TTC549 (cell line): ENCODE measurements around the gene GBF1.

Experiments
- FAIRE-seq: peaks from 2 replicates; lab custom pipeline; 2012; peaks lifted over from hg19 to GRCh38; lab: Jason Lieb, UNC

The GBF1 gene

DNA sequence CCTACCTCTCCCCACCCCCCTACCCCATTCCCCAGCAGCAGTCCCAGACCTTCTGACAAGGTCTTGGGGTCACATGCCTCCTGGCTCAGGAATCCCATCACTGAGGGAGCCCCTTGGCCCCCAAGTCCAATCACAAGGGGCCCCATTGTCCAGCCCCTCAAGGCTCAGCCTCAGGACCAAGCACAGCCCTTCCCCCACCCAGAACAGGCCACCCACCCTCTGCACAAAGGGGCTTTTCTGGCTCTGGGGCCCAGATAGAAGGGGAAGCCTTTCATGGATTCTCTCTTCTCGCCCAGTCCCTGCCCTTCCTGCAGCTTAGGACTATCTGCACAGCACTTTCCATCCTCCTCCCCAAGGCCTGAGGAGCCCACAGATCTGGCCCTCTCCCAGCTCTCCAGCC is 180.1 kb downstream of the GBF1 start:
- FAIRE-seq: no peak

DNA sequence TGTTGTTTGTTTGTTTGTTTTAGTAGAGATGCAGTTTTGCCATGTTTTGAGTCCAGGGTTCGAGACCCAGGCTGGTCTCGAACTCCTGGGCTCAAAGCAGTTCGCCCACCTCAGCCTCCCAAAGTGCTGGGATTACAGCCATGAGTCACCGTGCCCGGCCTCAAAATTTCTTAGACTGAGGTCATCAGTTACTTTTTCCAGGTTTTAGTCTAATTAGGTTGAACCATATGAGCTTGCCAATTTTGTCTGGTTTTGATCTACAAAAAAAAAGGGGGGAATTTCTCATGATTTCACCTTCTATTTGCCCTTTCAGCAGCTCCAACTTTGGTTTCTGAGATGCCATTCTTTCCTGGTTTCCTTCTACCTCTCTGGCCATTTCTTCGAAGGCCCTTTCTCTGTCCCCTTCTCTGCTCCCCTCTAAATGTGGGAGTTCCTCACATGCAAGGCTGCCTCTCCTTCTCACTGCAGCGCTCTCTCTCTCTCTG is 181.5 kb downstream of the GBF1 start:
- FAIRE-seq: no peak

DNA sequence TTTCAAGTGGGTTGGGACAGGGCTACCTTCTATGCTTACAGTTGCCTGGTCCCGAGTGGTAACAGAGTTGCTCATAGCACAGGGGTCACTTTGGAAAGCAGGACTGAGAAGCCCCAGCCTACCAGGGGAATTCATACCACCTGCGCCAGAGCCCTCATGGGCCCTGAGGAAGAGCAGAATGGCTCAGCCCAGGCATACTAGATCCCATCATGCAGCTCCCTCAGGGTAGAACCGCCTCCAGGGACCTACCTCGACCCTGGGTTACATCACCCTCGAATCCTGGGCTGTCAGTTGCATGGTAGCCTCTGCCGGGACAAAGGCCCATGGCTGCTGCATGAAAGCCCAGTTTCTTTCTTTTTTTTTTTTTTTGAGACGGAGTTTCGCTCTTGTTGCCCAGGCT is 184.1 kb downstream of the GBF1 start:
- no peak for FAIRE-seq

DNA sequence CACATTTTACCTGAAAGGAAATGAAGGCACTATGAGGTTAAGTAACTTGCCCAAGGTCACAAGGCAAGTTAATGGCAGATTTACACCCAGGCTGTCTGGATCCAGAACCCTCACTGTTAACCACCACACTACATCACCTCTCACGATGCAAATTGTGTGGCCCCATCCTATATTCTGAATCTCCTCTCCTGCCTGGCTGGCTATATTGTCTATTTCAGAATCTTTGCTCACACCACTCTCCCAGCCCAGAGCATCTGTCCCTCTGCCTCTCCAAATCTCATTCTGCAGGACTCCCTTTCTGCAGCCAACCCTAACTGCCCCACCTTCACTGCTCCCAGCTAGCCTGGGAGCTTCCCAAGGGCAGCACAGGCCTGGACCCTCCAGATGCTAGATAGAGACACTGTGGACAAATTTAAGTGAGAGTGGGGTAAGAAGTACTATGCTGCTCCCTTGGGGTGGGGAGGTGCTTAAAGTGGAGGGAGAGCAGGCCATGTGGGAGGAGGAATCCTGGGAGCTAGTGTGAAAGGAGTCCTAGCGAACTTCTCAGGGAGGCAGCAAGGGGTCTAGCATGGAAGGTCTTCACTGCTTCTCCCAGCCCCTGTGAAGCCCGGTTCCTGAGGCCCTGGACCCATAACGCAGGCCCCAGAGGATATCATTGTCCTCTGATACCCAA is 186.3 kb downstream of the GBF1 start:
- FAIRE-seq: no peak
